ENCODE measurements around the gene HAGHL.

Gene HAGHL

DNA sequence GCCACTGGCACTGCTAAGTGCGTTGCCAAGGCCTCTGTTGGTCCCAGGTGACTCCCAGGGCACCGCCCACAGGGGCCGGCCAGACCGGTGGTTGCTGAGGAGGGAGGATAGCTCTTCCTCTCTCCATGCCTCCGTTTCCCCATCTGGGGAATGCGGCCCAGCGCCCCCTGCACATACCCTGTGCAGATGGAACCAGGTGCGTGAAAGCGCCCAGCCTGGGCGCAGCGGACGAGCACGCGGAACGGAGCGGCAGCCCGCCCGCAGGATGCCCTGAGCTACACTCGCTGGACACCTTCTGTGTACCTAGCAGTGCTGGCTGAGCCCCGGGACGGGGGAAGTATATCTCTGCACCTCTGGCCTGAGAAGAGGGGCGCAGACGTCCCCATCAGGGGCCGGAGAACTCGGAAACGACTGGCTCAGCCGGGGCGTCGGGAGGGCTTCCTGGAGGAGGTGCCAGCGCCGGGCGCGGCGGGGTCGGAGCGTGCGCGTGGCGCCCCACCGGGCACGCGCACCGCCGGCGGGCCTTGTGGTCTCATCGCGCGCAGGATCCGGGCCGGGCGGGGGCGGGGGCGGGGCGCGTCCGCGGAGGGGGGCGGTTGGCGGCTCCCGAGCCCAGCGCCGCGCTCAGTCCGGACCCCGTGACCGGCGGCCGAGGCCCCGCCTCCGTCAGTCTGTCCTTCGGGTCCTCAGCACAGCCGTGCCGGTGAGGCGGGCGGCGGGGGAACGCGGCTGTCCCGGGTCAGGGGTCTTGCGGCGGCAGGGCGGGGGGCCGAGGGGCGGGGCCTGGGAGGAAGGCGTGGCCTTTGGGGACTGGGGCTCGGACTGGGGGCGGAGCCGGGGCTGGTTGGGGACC, at the start of gene HAGHL, which contains the start of gene CCDC78:
HAGHL (plus strand) TSS at position 669 of the 853 bp plus-strand sequence. CDS start 404 bp downstream, outside the sequence.
CCDC78 (minus strand) TSS at position 6 of the 853 bp plus-strand sequence. CDS start 76 bp downstream, outside the sequence.
- peak; percentile 42 for DNase-seq (ENCODE audit: low spot score)
- Mint-ChIP-seq H3K27me3 (ENCODE audit: low read depth) (no peaks in the 10 kb centered on the region), H3K4me1 (ENCODE audit: low read depth) (no peaks in the 10 kb centered on the region), H3K4me3 (peak within 1 kb of the TSS; percentile 65), H3K27ac (no peak within 1 kb of the TSS), H3K36me3 (ENCODE audit: low read depth) (no peaks in the 10 kb centered on the region), H3K9me3 (no peaks in the 10 kb centered on the region)

GRCh38 chr16:677316-678190, 49.4 kb upstream of the HAGHL start:
- no peak for DNase-seq (ENCODE audit: low spot score)
- Mint-ChIP-seq H3K9me3 (no peaks in the 10 kb centered on the region), H3K27me3 (ENCODE audit: low read depth) (peaks cover 4% of the 10 kb centered on the region), H3K4me3 (no peak overlapping the region), H3K4me1 (ENCODE audit: low read depth) (peaks cover 8% of the 10 kb centered on the region), H3K36me3 (ENCODE audit: low read depth) (peaks cover 17% of the 10 kb centered on the region), H3K27ac (no peak overlapping the region)

DNA sequence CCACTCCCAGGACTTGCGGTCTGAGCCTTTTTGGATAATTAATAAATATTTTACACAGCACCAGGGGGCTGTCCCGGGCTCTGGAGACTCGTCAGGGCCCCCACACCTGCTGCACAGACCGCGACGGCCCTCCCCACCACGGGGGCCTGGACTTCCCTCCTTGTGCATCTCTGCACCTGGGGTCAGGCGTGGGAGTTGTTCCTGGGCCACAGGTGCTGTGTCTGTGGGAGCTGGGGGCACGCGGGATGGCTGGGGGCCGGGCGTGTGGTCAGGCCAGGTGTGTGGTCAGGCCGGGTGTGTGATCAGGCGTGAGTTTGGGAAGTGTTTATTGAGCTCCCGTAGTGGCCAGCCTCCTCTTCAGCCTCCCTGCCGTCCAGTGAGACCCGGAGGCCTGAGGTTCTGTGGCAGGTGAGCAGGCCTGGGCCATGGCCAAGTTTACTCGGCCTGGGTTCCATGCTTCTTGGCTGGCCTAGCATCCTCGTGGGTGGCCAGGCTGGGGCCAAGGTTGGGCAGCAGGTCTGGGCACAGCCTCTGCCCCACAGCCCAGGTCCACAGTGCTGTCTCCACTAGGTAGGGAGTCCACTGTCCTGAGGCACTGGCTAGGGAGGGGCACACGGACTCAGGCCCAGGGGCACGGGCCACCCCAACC, 48.6 kb upstream of the HAGHL start:
- Mint-ChIP-seq H3K9me3 (no peaks in the 10 kb centered on the region), H3K27me3 (ENCODE audit: low read depth) (peaks cover 4% of the 10 kb centered on the region), H3K27ac (no peak overlapping the region), H3K4me1 (ENCODE audit: low read depth) (peaks cover 9% of the 10 kb centered on the region), H3K4me3 (no peak overlapping the region), H3K36me3 (ENCODE audit: low read depth) (peaks cover 15% of the 10 kb centered on the region)
- no peak for DNase-seq (ENCODE audit: low spot score)

DNA sequence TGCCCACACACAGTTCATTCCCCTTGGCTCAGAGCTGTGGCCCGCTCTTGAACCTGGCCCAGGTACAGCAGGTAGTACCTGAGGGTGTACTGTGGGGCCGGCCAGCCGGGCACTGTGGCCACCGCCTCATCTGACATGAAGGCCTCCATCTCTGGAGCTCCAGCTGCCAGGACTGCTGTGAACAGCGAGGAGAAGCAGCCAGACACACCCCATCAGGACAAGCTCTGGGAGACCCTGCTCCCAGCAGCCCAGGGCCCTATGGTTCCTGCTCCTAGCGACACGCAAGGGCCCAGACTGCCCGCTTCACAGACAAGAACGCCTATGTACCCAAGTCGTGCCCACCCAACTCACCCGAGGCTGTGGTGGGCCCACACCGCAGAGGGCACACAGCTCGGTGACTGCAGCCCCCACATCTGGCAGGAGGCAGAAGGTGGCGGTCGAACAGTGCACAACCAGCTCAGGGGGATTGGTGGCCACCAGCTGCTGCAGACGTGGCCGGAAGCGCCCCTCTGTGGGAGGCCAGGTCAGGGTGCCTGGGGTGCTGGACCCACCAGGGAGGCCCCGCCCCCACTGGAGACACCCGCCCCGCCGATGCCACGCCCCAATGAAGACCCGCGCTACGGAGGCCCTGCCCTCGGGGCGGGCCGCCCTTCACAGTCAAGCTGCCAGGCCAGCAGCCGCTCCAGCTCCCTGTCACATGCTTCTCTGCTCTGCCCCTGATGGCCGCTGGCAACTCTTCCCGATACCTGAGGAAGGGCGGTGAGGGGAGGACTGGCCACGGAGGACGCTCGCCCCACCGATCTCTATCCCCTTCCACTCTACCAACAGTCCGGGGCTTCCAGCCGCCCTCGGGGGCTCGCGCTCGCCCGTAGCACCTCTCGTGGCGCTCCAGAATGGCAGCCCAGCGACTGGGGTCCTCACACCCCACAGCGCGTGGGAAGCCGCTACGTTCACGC, 47.8 kb upstream of the HAGHL start:
- Mint-ChIP-seq H3K9me3 (no peaks in the 10 kb centered on the region), H3K27ac (no peak overlapping the region), H3K4me1 (ENCODE audit: low read depth) (peaks cover 12% of the 10 kb centered on the region), H3K36me3 (ENCODE audit: low read depth) (peaks cover 15% of the 10 kb centered on the region), H3K4me3 (peak overlapping the region; percentile 80), H3K27me3 (ENCODE audit: low read depth) (peaks cover 4% of the 10 kb centered on the region)
- DNase-seq (ENCODE audit: low spot score), result peak; percentile 38

DNA sequence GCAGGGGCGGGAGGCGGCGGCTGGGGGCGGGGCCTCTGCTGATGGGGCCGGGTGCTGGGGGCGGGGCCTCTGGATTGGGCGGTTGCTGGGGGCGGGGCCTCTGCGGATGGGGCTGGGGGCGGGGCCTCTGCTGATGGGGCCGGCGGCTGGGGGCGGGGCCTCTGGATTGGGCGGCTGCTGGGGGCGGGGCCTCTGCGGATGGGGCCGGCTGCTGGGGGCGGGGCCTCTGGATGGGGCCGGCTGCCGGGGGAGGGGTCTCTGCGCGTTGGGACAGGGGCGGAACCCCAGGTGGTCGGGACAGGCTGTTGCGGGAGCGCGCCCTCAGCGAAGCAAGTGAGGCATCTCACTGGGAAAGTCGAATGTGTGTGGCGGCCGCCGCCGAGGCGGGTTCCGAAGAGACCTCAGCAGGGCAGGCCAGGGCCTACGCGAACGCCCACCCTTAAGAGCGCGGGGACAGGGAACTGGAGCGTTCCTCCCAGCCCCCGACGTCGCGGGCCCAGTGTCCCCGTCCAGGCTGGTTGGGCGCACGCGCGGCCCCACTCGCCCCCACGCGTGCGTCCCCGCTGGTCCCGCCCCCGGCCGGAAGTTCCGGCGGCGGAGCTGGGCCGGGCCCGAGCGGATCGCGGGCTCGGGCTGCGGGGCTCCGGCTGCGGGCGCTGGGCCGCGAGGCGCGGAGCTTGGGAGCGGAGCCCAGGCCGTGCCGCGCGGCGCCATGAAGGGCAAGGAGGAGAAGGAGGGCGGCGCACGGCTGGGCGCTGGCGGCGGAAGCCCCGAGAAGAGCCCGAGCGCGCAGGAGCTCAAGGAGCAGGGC, 46.9 kb upstream of the HAGHL start, which contains the start of gene STUB1:
STUB1 (plus strand) TSS at position 597 of the 811 bp plus-strand sequence; CDS start at position 713, 116 bp downstream.
- no peaks in the 10 kb centered on the region for H3K9me3 Mint-ChIP-seq
- H3K36me3 Mint-ChIP-seq (ENCODE audit: low read depth), result peaks cover 15% of the 10 kb centered on the region
- H3K4me3 Mint-ChIP-seq, result peak within 1 kb of the TSS; percentile 83
- peaks cover 12% of the 10 kb centered on the region for H3K4me1 Mint-ChIP-seq (ENCODE audit: low read depth)
- H3K27me3 Mint-ChIP-seq (ENCODE audit: low read depth), result peaks cover 3% of the 10 kb centered on the region
- DNase-seq (ENCODE audit: low spot score), result peak; percentile 86
- H3K27ac Mint-ChIP-seq, result peak within 1 kb of the TSS; percentile 77

DNA sequence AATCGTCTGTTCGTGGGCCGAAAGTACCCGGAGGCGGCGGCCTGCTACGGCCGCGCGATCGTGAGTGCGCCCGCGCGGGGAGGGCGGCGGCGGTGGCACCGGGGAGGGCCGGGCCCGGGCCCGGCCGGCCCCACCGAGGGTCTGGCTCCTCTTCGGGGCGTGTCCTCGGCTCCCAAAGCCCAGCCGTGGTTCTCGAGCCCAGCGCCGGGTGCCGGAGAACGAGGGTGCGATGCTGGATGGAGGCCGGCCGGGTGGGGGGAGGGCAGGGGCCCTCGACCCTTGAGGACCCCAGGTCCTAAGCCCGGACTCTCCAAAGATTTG, 46.3 kb upstream of the HAGHL start:
- H3K36me3 Mint-ChIP-seq (ENCODE audit: low read depth), result peaks cover 15% of the 10 kb centered on the region
- peaks cover 12% of the 10 kb centered on the region for H3K4me1 Mint-ChIP-seq (ENCODE audit: low read depth)
- peak overlapping the region; percentile 77 for H3K4me3 Mint-ChIP-seq
- no peaks in the 10 kb centered on the region for H3K27me3 Mint-ChIP-seq (ENCODE audit: low read depth)
- DNase-seq (ENCODE audit: low spot score), result no peak
- H3K9me3 Mint-ChIP-seq, result no peaks in the 10 kb centered on the region
- no peak overlapping the region for H3K27ac Mint-ChIP-seq

- Mint-ChIP-seq H3K27ac (no peak overlapping the region), H3K4me1 (ENCODE audit: low read depth) (peaks cover 12% of the 10 kb centered on the region), H3K9me3 (no peaks in the 10 kb centered on the region), H3K27me3 (ENCODE audit: low read depth) (no peaks in the 10 kb centered on the region), H3K4me3 (peak overlapping the region; percentile 77), H3K36me3 (ENCODE audit: low read depth) (peaks cover 15% of the 10 kb centered on the region)
- DNase-seq (ENCODE audit: low spot score), result no peak
These were observed 45.8 kb upstream of the HAGHL start for GRCh38 chr16:680967-681745.

- Mint-ChIP-seq H3K27ac (no peak overlapping the region), H3K4me1 (ENCODE audit: low read depth) (peaks cover 12% of the 10 kb centered on the region), H3K9me3 (no peaks in the 10 kb centered on the region), H3K27me3 (ENCODE audit: low read depth) (no peaks in the 10 kb centered on the region), H3K36me3 (ENCODE audit: low read depth) (peaks cover 15% of the 10 kb centered on the region), H3K4me3 (peak overlapping the region; percentile 77)
- DNase-seq (ENCODE audit: low spot score), result no peak
These were observed 45.0 kb upstream of the HAGHL start for GRCh38 chr16:681746-682427.

GRCh38 chr16:682493-683395, 44.2 kb upstream of the HAGHL start:
- Mint-ChIP-seq H3K4me1 (ENCODE audit: low read depth) (peaks cover 12% of the 10 kb centered on the region), H3K36me3 (ENCODE audit: low read depth) (peaks cover 17% of the 10 kb centered on the region), H3K27ac (peak overlapping the region; percentile 62), H3K27me3 (ENCODE audit: low read depth) (no peaks in the 10 kb centered on the region), H3K9me3 (no peaks in the 10 kb centered on the region), H3K4me3 (peak overlapping the region; percentile 77)
- DNase-seq (ENCODE audit: low spot score), result no peak

GRCh38 chr16:683396-684070, 43.4 kb upstream of the HAGHL start:
- Mint-ChIP-seq H3K4me1 (ENCODE audit: low read depth) (peaks cover 12% of the 10 kb centered on the region), H3K27me3 (ENCODE audit: low read depth) (no peaks in the 10 kb centered on the region), H3K9me3 (no peaks in the 10 kb centered on the region), H3K4me3 (peak overlapping the region; percentile 77), H3K27ac (peak overlapping the region; percentile 52), H3K36me3 (ENCODE audit: low read depth) (peaks cover 17% of the 10 kb centered on the region)
- DNase-seq (ENCODE audit: low spot score), result no peak

Measured in T-helper 2 cell treated with Interferon-gamma antibody and Interleukin-4, amounts not matched to agents 5 μg/mL and 100 μg/mL, for 36 hours (primary cell).